ENCODE data around the gene CDC34. TPM values are rescaled to one million over a fixed set of nuclear protein-coding genes. Genes with fewer than 3 reads are reported as not detected.
A peak's percentile ranks its signal among the peaks of the same experiment; 100 is the strongest.

The CDC34 gene
- total and polyA plus RNA-seq, 2 of the 8 experiments (the other 6 are each of a cell fraction or from before 2014, with no cell fraction given), result 95.9 to 129 TPM

DNA sequence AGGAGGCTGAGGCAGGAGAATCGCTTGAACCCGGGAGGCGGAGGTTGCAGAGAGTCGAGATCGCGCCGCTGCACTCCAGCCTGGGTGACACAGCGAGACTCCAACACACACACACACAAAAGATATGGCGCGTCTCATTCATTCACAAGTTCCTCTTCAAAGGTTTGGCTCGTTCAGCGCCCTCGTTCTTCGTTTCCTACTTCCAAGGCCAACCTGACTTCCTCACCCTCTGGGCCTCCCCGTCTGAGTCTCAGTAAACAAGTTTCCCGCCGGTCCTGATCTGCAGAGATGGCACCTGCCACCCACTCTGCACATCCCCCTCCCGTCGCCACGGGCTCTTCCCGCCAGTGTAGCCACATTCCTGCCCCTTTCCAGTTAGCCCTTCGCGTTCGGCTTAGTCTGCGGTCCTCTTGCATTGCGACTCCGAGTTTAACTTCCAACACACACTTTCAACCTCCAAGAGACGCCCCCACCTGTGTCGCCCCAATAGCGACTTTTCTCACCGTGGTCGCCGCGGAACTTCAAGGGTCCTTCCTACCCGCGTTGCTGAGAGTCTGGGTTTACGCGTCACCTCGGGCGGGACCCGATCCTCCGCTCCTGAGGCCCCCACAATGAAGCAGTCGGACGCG is 39.5 kb downstream of the CDC34 start (continued):
- TF ChIP-seq, protein P1, sequence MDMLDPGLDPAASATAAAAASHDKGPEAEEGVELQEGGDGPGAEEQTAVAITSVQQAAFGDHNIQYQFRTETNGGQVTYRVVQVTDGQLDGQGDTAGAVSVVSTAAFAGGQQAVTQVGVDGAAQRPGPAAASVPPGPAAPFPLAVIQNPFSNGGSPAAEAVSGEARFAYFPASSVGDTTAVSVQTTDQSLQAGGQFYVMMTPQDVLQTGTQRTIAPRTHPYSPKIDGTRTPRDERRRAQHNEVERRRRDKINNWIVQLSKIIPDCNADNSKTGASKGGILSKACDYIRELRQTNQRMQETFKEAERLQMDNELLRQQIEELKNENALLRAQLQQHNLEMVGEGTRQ (IDR thresholded peaks at IDR 0.05; ENCODE audit: low read length), result no peak
- no peak for TF ChIP-seq RNF2 (IDR thresholded peaks at IDR 0.05; ENCODE audit: borderline replicate concordance, low read depth, low read length, missing control alignments, poor library complexity, severe bottlenecking)
- peak; percentile 32 for TF ChIP-seq EZH2 (IDR thresholded peaks at IDR 0.05; ENCODE audit: low read depth, low read length, severe bottlenecking)
- TF ChIP-seq, protein P2, sequence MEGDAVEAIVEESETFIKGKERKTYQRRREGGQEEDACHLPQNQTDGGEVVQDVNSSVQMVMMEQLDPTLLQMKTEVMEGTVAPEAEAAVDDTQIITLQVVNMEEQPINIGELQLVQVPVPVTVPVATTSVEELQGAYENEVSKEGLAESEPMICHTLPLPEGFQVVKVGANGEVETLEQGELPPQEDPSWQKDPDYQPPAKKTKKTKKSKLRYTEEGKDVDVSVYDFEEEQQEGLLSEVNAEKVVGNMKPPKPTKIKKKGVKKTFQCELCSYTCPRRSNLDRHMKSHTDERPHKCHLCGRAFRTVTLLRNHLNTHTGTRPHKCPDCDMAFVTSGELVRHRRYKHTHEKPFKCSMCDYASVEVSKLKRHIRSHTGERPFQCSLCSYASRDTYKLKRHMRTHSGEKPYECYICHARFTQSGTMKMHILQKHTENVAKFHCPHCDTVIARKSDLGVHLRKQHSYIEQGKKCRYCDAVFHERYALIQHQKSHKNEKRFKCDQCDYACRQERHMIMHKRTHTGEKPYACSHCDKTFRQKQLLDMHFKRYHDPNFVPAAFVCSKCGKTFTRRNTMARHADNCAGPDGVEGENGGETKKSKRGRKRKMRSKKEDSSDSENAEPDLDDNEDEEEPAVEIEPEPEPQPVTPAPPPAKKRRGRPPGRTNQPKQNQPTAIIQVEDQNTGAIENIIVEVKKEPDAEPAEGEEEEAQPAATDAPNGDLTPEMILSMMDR (IDR thresholded peaks at IDR 0.05; ENCODE audit: control extremely low read depth in 1 of 3, insufficient read depth in 1 of 3, low read depth in 1 of 3, low read length in 3 of 3), result no peak
- no peak for TF ChIP-seq CHD2 (IDR thresholded peaks at IDR 0.05; ENCODE audit: low read length)
- TF ChIP-seq, protein P3, sequence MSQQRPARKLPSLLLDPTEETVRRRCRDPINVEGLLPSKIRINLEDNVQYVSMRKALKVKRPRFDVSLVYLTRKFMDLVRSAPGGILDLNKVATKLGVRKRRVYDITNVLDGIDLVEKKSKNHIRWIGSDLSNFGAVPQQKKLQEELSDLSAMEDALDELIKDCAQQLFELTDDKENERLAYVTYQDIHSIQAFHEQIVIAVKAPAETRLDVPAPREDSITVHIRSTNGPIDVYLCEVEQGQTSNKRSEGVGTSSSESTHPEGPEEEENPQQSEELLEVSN (IDR thresholded peaks at IDR 0.05), result peak; percentile 77
- 0 out of 2 replicates have a peak, but pooled peaks have one; percentile 2 for TF ChIP-seq BACH1 (IDR thresholded peaks at IDR 0.05; ENCODE audit: low read length)
- peak; percentile 83 for TF ChIP-seq TEAD4 (IDR thresholded peaks at IDR 0.05; ENCODE audit: low read depth, low read length)
- TF ChIP-seq ASH2L (IDR thresholded peaks at IDR 0.05; ENCODE audit: low read length), result peak; percentile 47
- TF ChIP-seq PHF8 (conservative IDR thresholded peaks at IDR 0.05; ENCODE audit: low read depth, low read length), result peak; percentile 48; the same call in 1 of the 2 replicates
- no peak for TF ChIP-seq BRCA1 (IDR thresholded peaks at IDR 0.05; ENCODE audit: low read depth, low read length)
- peak in 1 of 2 experiments; percentile 67; a peak in 1 of 3 replicates for TF ChIP-seq POLR2A (IDR thresholded peaks at IDR 0.05; ENCODE audit: control extremely low read depth in 1 of 2, low read depth in 2 of 2, low read length in 2 of 2)
- TF ChIP-seq, protein P4, sequence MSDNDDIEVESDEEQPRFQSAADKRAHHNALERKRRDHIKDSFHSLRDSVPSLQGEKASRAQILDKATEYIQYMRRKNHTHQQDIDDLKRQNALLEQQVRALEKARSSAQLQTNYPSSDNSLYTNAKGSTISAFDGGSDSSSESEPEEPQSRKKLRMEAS (IDR thresholded peaks at IDR 0.05), result peak; percentile 61

Measured in H1 (cell line).